ENCODE results near the gene RAPGEF1.

DNA sequence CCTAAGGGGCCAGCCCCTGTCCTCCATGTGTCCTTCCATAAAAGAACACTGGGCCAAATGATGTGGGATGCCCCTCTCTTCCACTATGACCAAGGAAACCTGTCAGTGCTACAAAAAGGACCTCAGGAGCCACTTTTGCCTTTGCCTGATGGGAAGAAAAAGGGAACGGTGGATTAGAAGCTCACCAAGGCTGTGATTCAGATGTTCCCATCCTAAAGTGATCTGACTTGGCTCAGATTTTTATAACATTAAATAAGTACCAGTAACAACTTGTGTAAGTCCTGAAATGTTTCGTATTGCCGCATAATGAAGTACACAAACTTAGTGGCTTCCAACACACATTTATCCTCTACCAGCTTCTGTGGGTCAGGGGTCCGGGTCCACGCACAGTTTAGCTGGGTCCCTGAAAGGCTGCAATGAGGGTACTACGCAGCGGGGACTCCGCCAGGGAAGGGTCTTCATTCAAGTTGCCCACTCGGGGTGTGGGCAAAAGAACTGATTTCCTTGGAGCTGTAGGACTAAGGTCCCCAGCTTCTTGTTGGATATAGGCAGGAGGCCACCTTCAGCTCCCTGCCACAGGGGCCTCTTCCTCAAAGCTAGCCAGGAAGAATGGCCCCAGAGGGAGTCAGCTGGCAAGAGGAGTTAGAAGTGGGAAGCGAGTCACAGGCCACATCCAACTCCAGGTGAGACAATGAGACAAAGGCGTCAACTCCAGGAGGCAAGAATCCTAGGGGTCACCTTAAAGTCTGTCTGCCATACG is 60.4 kb downstream of the RAPGEF1 start:
- TF ChIP-seq, protein P1, sequence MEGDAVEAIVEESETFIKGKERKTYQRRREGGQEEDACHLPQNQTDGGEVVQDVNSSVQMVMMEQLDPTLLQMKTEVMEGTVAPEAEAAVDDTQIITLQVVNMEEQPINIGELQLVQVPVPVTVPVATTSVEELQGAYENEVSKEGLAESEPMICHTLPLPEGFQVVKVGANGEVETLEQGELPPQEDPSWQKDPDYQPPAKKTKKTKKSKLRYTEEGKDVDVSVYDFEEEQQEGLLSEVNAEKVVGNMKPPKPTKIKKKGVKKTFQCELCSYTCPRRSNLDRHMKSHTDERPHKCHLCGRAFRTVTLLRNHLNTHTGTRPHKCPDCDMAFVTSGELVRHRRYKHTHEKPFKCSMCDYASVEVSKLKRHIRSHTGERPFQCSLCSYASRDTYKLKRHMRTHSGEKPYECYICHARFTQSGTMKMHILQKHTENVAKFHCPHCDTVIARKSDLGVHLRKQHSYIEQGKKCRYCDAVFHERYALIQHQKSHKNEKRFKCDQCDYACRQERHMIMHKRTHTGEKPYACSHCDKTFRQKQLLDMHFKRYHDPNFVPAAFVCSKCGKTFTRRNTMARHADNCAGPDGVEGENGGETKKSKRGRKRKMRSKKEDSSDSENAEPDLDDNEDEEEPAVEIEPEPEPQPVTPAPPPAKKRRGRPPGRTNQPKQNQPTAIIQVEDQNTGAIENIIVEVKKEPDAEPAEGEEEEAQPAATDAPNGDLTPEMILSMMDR (IDR thresholded peaks at IDR 0.05; ENCODE audit: insufficient read depth, low read length, poor library complexity, severe bottlenecking) = no peak
- no peak for TF ChIP-seq EZH2phosphoT487 (conservative IDR thresholded peaks at IDR 0.05; ENCODE audit: low read length)

All from SU-DHL-6 (cell line).